NCI-H748 (cell line): ENCODE results near the gene ADGRD2.
A peak's percentile ranks its signal among the peaks of the same experiment; 100 is the strongest.

Source experiments
- DNase-seq: peaks from one replicate; lab custom pipeline; 2025; ENCODE audit not compliant: unreplicated experiment; lab: John Stamatoyannopoulos, UW

ADGRD2 gene

GRCh38 chr9:124496463-124496862, 46.2 kb downstream of the ADGRD2 start:
- no peak for DNase-seq

GRCh38 chr9:124497441-124497840, 47.2 kb downstream of the ADGRD2 start:
- no peak for DNase-seq

- DNase-seq = no peak
Observed at GRCh38 chr9:124498040-124498439, 47.8 kb downstream of the ADGRD2 start.

- no peak for DNase-seq
Observed at GRCh38 chr9:124498499-124499146, 48.4 kb downstream of the ADGRD2 start.

GRCh38 chr9:124499216-124499615, 49.0 kb downstream of the ADGRD2 start:
- no peak for DNase-seq

GRCh38 chr9:124500028-124500795, 50.0 kb downstream of the ADGRD2 start:
- DNase-seq = no peak

- no peak for DNase-seq
Observed at GRCh38 chr9:124500796-124501611, 50.8 kb downstream of the ADGRD2 start.

- DNase-seq = no peak
Observed at GRCh38 chr9:124501771-124502320, 51.6 kb downstream of the ADGRD2 start.

GRCh38 chr9:124502711-124503702, 52.8 kb downstream of the ADGRD2 start:
- DNase-seq = no peak

GRCh38 chr9:124503713-124504529, 53.7 kb downstream of the ADGRD2 start:
- peak; percentile 29 for DNase-seq

GRCh38 chr9:124504530-124505005, 54.3 kb downstream of the ADGRD2 start:
- peak; percentile 29 for DNase-seq

- DNase-seq = no peak
Observed at GRCh38 chr9:124505006-124505900, 55.0 kb downstream of the ADGRD2 start.

GRCh38 chr9:124505901-124506346, 55.7 kb downstream of the ADGRD2 start:
- no peak for DNase-seq

- DNase-seq = no peak
Observed at GRCh38 chr9:124506433-124506832, 56.2 kb downstream of the ADGRD2 start.

GRCh38 chr9:124506931-124507879, 57.0 kb downstream of the ADGRD2 start, which contains the start of gene NR5A1:
Gene NR5A1 (minus strand): TSS chr9:124507399. CDS start chr9:124503395, 4,004 bp downstream.
- DNase-seq = no peak

GRCh38 chr9:124507880-124508423, 57.7 kb downstream of the ADGRD2 start:
- no peak for DNase-seq
